CD1c-positive myeloid dendritic cell (primary cell): ENCODE results near the gene ITIH4.

Experiments
- DNase-seq: peaks from one replicate; pipeline ENCODE4 v3.0.0-alpha.2; 2016; ENCODE audit errors: extremely low spot score

Gene ITIH4

DNA sequence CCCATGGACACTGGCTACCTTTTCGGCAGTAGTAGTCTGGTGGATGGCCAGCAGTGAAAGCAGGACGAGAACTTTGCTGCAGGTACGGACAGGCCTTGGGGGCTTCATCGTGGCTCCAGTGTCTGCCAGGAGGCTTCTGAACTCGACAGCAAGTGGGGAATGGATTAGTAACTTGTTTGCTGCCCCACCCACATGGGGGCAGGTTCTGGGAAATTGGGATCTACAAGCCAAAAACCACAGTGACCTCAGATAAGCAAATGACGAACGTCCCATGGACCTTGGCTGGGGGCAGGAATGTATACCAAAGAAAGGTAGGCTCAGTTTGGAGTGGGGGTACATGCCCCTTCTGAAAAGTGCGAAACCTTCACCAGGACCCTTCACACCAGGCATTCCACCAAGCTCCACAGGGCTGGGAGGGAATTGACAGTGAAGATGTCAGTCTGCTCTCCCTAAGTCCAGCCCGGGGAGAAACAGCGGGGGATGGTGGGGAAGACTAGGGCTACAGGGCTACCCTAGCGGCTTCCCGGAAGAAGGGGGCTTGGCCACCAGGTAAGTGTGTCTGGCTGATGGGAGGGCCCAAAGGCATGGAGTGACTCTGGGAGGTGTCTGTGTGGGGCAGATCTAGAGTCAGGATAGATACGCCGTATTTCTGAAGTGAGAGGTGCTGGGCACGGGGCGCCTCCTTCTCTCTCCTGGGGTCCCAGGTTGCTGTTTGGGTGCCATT, at the start of gene ITIH4:
Gene ITIH4 (minus strand): TSS at position 138 of the 724 bp plus-strand sequence. CDS start 30 bp downstream, at position 108.
- no peak for DNase-seq

GRCh38 chr3:52880047-52880446, 49.6 kb upstream of the ITIH4 start:
- no peak for DNase-seq

DNA sequence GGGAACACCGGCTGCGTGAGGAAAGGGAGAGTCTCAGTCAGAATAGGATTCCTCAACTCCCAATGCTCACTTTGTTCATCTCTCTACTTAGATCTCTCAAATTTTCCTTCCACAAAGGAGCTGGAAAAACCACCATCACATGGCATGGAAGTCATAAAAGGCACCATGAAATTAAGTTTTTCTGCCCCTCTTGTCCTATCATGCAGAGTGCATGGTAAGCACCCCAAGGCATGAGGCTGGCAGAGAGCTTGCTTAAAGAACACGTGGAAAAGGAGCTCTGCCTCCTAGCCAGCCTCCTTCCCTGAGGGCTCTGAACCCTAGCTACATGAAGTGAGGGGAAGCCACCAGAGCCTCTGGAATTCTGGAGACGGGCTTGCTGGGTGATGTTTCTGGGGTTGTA, 49.1 kb upstream of the ITIH4 start:
- DNase-seq = no peak

DNA sequence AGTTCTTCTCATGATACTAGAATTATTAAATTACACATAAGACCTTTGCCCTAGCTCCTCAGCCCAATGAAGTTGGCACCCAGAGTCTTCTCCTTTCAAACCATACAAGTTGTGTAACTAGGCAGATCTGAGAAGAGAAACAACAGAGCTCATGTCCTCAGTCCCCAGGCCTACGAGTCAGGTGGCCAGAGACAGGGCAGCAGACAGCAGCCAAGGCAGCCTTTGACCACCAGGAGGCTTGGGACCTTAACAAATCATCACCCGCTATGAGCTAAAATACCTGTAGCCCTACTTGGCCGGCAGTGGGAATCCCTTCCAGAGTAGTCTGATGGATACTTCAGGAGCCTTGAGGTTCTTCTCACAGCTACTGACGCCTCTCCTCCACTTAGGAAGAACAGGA, 48.6 kb upstream of the ITIH4 start:
- no peak for DNase-seq

DNA sequence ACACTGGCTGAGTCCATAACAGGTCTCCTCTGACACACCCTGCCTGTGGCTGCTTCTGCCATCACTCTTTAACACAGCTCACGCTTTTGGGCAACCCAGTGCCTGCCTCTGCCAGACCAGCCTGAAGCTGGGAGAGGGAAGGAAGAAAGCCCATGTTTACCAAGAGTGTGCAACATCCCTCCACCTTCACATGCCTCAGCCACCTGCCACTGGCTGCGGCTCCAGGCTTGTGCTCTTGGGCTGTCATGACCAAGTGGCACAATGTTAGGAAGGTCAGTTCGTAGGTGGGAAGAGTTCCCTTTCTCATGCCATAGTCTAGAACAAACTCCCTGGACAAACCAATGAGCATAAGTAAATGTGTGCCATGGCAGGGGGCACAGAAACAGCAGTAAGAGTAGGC, 46.6 kb upstream of the ITIH4 start:
- no peak for DNase-seq

DNA sequence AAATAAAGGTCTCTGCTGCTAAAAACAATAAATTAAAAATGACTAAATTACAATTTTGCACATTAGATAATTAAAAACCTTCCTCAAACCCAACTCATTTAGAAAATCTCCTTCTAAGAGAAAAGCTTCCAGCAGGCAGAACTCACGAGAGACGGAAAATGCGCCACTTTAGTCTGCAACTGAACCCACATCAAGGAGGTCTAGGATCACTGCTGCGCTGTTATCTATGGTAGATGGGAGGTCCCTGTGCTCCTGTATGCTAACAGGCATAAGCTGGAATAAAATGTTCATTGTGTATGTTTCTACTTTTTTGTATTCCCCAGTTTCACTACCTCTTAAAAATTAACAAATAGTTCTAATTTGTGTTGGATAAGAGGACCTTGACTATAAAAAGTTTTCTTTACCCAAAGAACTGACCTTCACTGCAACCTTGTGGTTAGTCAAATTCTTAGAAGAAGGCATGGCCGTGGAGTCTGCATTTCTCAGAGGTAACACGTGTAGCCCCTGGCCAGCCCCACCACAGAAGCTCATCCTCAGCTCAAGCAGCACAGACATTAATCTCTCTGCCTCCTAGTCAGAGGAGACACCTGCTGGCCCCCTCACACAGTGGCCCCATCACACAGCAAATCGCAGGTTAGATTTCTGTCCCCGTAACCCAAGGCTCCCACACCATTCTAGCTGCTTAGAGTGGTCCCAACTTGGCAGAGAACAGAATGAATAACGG, 44.6 kb upstream of the ITIH4 start:
- DNase-seq = no peak

DNA sequence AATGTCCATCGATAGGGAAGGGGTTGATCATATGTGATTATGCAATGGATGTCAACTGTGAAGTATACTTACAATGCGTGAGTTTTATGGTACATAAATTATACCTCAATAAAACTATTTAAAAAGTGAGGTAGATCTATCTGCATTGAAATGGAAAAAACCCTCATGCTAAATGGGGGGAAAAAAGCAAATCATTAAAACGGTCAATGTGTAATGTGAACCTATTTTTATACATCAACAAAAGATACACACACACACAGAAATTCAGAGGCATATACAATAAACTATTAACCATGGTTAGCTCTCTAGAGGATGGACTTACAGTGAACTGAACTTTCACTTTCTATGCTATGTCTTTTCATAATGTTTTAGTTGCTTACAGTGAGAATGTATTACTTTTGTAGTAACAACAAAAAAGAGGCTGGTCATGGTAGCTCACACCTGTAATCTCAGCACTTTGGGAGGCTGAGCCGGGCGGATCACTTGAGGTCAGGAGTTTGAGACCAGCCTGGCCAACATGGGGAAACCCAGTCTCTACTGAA, 43.8 kb upstream of the ITIH4 start:
- no peak for DNase-seq

DNA sequence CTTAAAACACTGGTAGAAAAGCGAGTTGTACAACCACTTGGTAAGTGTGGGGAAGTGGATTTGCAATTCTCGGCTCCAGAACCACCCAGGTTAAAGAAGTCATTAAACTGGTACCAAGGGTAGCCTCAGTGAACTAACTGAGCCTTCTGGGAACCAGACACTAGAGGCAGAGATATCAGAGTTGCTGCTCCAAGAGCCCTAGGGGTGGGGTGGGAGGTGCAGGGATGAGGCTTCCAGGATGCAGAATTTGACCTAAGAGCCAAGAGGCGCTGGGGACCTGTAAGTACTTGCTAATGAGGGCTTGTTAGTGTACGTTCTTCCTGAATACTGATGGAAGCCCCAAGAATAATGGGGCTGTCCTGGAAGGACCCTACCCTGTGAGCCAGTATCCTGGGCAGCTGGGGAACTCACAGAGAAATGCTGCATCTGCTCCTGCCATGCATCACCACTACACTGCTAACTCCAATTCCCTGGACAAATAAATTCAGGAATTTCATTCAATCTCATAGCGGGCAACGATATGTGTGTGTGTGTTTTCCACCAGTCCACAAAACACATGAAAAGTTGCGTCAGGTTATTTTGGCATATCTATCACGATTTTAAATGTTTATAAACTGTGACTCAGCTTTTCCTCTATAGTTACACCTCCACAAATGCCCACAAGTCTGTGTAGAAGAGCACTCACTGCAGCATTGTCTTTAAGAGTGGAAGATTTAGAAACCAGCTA, 43.1 kb upstream of the ITIH4 start:
- no peak for DNase-seq

GRCh38 chr3:52872245-52872644, 41.8 kb upstream of the ITIH4 start:
- DNase-seq = no peak

DNA sequence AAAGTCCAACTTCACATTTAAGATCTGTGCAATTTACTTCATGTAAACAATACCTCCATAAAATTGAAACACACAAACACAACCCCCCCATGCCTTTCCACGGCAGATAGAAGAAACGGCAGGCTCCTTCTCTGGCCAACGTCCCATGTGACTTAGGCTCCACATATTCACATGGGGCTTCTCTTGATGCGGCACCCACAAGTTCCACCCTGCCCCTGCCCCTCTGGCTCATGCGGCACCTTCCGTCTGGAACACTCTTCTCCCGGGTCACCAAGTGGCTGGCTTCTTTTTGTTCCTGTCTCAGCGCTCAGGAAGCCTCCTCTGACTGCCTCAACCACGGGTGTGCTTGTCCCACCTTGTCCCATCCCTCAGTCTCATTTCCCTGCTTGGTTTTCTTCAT, 41.3 kb upstream of the ITIH4 start:
- DNase-seq = no peak

GRCh38 chr3:52870471-52870870, 40.0 kb upstream of the ITIH4 start:
- no peak for DNase-seq

DNA sequence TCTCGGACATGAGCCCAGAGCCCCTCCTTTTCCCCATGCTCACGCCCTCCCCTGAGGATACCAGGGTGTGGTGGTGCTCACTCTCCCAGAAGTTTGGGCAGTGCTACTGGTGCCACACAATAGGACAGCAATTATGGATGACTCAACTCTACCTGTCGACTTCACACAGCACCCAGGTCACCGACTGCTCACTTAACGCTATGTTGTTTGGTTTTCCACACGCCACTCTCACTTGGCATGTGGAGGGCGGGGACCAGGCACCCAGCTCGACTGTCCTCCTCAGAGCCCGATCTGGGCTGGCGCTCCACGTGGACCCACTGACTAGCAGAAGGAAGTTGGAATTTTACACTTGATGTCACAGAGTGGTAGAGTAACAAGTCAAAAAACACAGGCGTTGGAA, 36.0 kb upstream of the ITIH4 start:
- DNase-seq = no peak

DNA sequence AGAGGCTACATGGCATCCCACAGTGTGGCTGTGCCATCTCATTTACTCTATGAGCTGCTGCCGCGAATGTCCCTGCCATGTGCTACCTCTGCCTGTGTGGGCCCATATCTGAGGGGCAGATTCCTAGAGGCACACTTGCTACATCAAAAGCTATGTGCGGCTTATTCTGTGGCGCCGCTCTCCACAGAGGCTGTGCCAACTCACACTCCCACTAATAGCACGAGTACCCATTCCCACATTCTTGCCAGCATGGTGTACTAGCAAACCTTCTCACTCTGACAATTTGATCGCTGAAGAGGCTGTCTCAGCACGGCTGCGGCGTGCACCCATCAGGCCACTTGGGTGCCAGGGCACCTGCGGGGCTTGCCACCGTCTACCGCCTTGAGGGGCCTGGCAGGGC, 35.5 kb upstream of the ITIH4 start:
- no peak for DNase-seq

DNA sequence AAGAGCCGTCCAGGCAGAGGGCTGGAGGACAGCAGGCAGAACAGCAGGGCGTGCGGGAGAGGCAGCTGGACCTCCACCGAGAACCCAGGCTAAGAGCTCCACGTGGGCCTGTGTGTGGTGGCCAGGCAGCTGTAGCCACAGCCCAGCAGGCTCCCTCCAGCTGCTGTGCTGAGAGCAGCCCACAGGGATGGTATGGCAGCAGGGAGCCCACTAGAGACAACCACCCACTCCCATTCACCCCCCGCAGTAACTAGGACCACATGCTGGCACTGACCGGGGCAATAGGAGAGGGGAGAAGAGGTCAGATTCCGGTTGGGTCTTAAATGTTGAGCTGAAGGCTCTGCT, 29.9 kb upstream of the ITIH4 start:
- DNase-seq = no peak

- no peak for DNase-seq
Observed at GRCh38 chr3:52859686-52860423, 29.4 kb upstream of the ITIH4 start.

GRCh38 chr3:52857864-52858263, 27.4 kb upstream of the ITIH4 start:
- no peak for DNase-seq

DNA sequence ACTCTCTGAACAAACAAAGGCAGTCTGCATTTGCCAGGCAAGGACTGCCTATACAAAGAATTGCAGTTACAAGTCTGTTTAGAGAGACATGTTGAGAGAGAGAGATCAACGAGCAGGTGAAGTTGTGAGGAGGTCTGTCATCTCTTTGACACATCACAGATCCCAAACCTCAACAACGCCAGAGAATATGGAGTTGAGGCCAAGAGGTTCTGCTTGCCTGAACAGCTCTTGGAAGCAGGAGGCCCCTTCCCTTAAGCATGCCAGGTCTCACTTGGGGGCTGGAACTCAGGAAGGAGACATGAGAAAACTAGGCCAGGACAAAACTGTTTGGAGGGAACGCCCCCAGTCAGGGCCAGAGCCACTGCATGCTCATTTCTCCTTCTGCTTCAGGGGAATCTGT, 26.7 kb upstream of the ITIH4 start:
- DNase-seq = no peak

- DNase-seq = no peak
Observed at GRCh38 chr3:52856666-52857065, 26.2 kb upstream of the ITIH4 start.

DNA sequence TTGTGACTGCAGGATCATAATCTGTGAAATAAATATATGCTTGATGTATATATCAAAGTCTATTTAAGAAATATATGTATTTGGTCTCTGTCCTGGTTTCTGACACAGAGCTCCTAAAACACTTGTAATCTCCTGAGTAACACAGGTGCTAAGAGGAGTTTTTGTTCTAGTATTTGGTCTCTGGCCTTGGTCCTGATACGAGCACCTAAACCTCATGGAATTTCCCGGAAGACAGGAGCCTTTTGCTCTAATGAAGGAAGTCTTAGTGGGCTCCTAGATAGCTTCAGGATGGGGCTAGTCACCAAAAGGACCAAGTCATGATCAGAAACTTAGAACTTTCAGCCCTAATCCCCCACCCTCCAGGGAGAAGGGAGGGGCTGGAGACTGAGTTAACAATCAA, 23.5 kb upstream of the ITIH4 start:
- DNase-seq = no peak

GRCh38 chr3:52852419-52852818, 21.9 kb upstream of the ITIH4 start:
- no peak for DNase-seq

GRCh38 chr3:52851348-52851747, 20.9 kb upstream of the ITIH4 start:
- peak; percentile 25 for DNase-seq

GRCh38 chr3:52849656-52850055, 19.2 kb upstream of the ITIH4 start:
- no peak for DNase-seq
